AG10803 (cell line): ENCODE results near the gene KLHL18.
"Not testable (repeated sequence)": the region's sequence is repeated elsewhere in the genome, so short reads cannot be mapped to it uniquely, and the experiment has no call there.

ENCODE experiments used
- DNase-seq: peaks from one replicate; pipeline ENCODE4 v3.0.0; 2010; ENCODE audit warnings: low read depth
- H3K4me3 ChIP-seq: 2 replicates; pipeline ENCODE4 v1.5.1; 2011; ENCODE audit warnings: mild to moderate bottlenecking, low read length, control low read depth
- CTCF ChIP-seq: conservative IDR thresholded peaks from 2 replicates; pipeline ENCODE4 v1.5.1; 2011; ENCODE audit warnings: mild to moderate bottlenecking, low read length, control low read depth, inconsistent platforms

Gene KLHL18

DNA sequence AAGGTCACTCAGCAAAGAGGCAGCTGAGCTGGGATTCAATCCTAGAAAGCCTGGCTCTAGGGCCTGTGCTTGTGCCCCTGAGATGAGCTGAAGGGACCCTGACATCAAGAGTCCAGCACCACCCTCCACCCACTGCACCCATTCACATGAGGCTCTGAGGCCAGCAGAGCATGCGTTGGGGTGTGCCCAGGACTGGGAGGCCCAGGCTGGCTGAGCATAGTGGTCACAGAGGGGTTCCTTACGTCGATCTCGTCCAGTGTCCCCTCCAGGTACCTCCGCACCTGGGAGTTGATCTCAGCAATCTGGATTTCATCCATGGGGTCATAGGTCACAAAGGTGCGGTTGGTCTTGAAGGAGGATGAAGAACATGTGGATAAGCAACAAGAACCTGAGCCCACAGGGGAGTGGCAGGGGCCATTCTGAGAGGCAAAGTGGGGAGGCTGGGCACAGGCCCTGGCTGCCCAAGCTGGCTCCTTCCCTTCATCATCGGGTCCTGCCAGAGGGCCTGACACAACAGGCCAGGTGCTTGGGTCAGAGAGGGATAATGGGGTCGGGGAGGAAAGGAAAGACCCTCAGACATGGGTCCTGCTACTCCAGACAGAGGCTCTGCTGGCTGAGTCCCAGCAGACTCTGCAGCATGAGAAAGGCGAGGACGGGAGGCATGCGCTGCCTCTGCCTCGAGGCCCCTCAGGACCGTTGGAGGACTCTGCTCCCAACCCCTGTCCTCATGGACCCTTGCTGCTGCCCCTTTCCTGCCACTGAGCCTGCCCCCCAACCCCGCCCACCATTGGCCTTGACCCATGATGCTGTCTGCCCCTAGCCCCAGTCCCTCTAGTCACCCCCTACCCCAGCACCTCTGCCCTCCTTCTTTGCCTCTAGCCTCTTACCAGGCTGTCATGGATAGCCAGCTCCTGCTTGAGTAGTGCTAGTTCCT lies 35.3 kb upstream of the KLHL18 start:
- no peak for TF ChIP-seq CTCF
- DNase-seq: no peak
- no peak overlapping the region for H3K4me3 ChIP-seq

- no peak overlapping the region for H3K4me3 ChIP-seq
- peak; percentile 33 for DNase-seq
- peak; percentile 47 for TF ChIP-seq CTCF
Observed at GRCh38 chr3:47250309-47251060, 32.3 kb upstream of the KLHL18 start.

DNA sequence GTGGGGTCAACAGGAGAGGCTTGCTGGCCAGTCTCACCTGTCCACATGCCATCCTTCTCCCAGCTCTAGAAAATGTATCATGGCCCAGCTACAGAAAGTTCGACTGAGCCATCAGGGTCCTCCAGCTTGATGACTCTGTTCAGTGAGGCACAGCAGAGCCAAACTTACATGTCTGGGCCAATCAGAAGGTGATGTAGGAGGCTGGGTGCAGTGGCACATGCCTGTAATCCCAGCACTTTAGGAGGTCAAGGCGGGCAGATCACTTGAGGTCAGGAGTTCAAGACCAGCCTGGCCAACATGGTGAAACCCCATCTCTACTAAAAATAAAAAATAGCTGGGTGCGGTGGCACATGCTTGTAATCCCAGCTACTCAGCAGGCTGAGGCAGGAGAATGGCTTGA lies 31.7 kb upstream of the KLHL18 start:
- not testable (repeated sequence) for H3K4me3 ChIP-seq, DNase-seq

GRCh38 chr3:47251689-47252088 lies 31.1 kb upstream of the KLHL18 start:
- no peak for TF ChIP-seq CTCF
- no peak overlapping the region for H3K4me3 ChIP-seq
- no peak for DNase-seq

GRCh38 chr3:47256331-47256730 lies 26.4 kb upstream of the KLHL18 start:
- H3K4me3 ChIP-seq, DNase-seq: not testable (repeated sequence)

DNA sequence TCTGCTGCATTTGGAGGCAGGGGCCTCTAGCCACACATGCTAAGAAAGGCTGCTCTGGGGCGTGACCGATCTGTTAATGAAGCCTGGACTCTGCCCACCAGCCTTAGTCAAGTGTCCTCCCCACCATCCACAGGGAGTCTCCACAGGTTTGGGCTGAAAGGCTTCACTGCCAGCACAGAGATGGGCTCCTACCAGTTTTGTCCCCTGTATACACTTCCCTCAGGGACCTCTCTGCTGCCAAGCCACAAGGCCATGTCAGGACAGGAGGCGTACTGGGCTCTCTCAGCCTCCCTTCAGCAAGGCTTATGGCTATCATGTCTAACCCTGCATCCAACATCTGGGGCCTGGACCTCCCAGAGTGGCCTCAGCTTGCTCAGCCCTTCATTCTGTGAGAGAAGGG lies 23.6 kb upstream of the KLHL18 start:
- no peak overlapping the region for H3K4me3 ChIP-seq
- DNase-seq: no peak
- no peak for TF ChIP-seq CTCF

DNA sequence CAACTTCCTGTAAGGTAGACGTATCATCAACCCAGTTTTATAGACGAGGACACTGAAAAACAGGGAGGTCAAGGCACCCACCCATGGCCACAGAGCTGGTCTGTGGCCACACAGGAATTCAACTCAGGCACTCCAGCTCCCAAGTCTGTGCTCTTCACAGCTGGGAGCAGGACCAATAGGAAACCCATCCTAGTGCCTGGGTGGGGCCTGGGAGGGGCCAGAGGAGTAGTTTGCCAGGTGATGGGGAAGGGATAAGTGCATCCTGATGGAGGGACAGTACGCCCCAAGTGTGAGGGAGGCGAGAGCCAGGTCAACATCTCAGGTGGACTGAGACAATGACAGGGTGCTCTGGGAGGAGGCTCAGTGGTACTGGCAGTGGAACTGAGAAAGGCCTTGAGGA lies 22.1 kb upstream of the KLHL18 start:
- TF ChIP-seq CTCF: no peak
- no peak for DNase-seq
- H3K4me3 ChIP-seq: no peak overlapping the region

- DNase-seq: peak; percentile 18
- H3K4me3 ChIP-seq: no peak overlapping the region
- no peak for TF ChIP-seq CTCF
Observed at GRCh38 chr3:47261301-47261700, 21.4 kb upstream of the KLHL18 start.
